Loucy (cell line): ENCODE data around the gene CWC25.

Source experiments
- H2AFZ ChIP-seq: fragments of 200-600 bp; sonication (generic); 2 replicates; pipeline ENCODE4 v1.6.0; 2016; ENCODE audit warnings: antibody characterized with exemption, mild to moderate bottlenecking, low read length, moderate library complexity
- H3F3A ChIP-seq: fragments of 200-600 bp; 2 replicates; pipeline ENCODE4 v1.6.0; 2016; ENCODE audit warnings: antibody characterized with exemption, low read depth, mild to moderate bottlenecking
- H3K27me3 ChIP-seq: fragments of 200-600 bp; sonication (generic); 2 replicates; pipeline ENCODE4 v1.6.1; 2014; ENCODE audit warnings: low read length, mild to moderate bottlenecking; ENCODE audit not compliant: insufficient read depth, poor library complexity, severe bottlenecking
- H3K36me3 ChIP-seq: fragments of 200-600 bp; sonication (generic); 2 replicates; pipeline ENCODE4 v1.6.1; 2016; ENCODE audit warnings: low read length; ENCODE audit not compliant: insufficient read depth
- H3K4me1 ChIP-seq: fragments of 200-600 bp; sonication (generic); 2 replicates; pipeline ENCODE4 v1.5.1; 2014; ENCODE audit warnings: low read length, mild to moderate bottlenecking; ENCODE audit not compliant: insufficient read depth, poor library complexity, severe bottlenecking
- H3K4me2 ChIP-seq: fragments of 200-600 bp; sonication (generic); 2 replicates; pipeline ENCODE4 v1.6.0; 2014; ENCODE audit warnings: antibody characterized with exemption, low read length, low read depth, mild to moderate bottlenecking; ENCODE audit not compliant: poor library complexity, severe bottlenecking
- H3K4me3 ChIP-seq: fragments of 200-600 bp; sonication (generic); 2 replicates; pipeline ENCODE4 v1.5.1; 2014; ENCODE audit warnings: low read length, mild to moderate bottlenecking, mixed read lengths; ENCODE audit not compliant: poor library complexity, severe bottlenecking
- H3K79me2 ChIP-seq: fragments of 200-600 bp; sonication (generic); 2 replicates; pipeline ENCODE4 v1.6.1; 2014; ENCODE audit warnings: low read length; ENCODE audit not compliant: insufficient read depth
- H3K9ac ChIP-seq: fragments of 200-600 bp; sonication (generic); 2 replicates; pipeline ENCODE4 v1.6.0; 2014; ENCODE audit warnings: mild to moderate bottlenecking, low read depth, low read length, moderate library complexity; ENCODE audit not compliant: poor library complexity, severe bottlenecking
- H3K9me2 ChIP-seq: fragments of 200-600 bp; sonication (generic); replicated peaks from 2 replicates; pipeline ENCODE4 v1.6.1; 2016; ENCODE audit warnings: low read depth, low read length, mixed read lengths
- H3K9me3 ChIP-seq: fragments of 200-600 bp; sonication (generic); 2 replicates; pipeline ENCODE4 v1.6.1; 2014; ENCODE audit warnings: mild to moderate bottlenecking, antibody characterized with exemption, low read length, low read depth; ENCODE audit not compliant: insufficient read depth
- H4K20me1 ChIP-seq: fragments of 200-600 bp; sonication (generic); 2 replicates; pipeline ENCODE4 v1.6.0; 2014; ENCODE audit warnings: antibody characterized with exemption, low read length, mild to moderate bottlenecking; ENCODE audit not compliant: insufficient read depth, poor library complexity, severe bottlenecking
- EZH2phosphoT487 ChIP-seq: fragments of 200-600 bp; IDR thresholded peaks from 2 replicates; pipeline ENCODE4 v1.6.1; 2018; ENCODE audit warnings: antibody characterized with exemption, mild to moderate bottlenecking, moderate library complexity, borderline replicate concordance
- TF ChIP-seq, protein P1 (sequence below): fragments of 200-600 bp; sonication (generic); conservative IDR thresholded peaks from 2 replicates; pipeline ENCODE4 v1.5.1; 2014; ENCODE audit warnings: mild to moderate bottlenecking, antibody characterized with exemption, low read length

Gene CWC25

DNA sequence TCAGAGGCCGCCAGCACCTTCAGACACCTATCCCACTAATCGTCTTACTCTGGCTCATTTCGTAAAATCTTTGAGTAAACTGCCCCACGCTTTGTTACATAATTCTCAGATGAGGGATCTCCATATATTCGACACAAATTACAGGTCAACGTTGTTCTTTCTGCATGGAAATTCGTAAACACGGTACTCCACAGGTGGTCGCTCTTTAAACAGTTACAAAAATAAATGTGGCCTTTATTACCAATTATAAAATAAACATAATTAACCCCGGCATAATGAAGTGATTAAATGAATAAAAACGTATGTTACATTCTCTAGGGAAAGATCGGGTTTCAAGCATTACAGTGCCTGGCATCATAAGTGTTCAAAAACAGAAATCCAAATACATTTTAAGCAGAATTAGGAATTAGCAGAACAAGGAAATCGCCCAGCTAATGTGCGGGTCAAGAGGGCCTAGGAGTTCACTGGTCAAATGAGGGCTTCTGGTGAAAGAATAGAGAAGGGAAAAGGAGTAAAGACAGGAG is 24.8 kb downstream of the CWC25 start:
- Histone ChIP-seq H3K9me3 (no peaks in the 10 kb centered on the region), H3K4me2 (peak overlapping the region; percentile 61), H3K36me3 (peaks cover 35% of the 10 kb centered on the region), H3K27me3 (no peaks in the 10 kb centered on the region), H2AFZ (no peak overlapping the region), H3K4me3 (peak overlapping the region; percentile 91), H3K9ac (peak overlapping the region; percentile 86), H3K9me2 (no peaks in the 10 kb centered on the region), H3K79me2 (peaks cover 38% of the 10 kb centered on the region), H3F3A (no peaks in the 10 kb centered on the region), H3K4me1 (peaks cover 33% of the 10 kb centered on the region), H4K20me1 (peaks cover 27% of the 10 kb centered on the region)
- no peak for TF ChIP-seq EZH2phosphoT487
- TF ChIP-seq, protein P1, sequence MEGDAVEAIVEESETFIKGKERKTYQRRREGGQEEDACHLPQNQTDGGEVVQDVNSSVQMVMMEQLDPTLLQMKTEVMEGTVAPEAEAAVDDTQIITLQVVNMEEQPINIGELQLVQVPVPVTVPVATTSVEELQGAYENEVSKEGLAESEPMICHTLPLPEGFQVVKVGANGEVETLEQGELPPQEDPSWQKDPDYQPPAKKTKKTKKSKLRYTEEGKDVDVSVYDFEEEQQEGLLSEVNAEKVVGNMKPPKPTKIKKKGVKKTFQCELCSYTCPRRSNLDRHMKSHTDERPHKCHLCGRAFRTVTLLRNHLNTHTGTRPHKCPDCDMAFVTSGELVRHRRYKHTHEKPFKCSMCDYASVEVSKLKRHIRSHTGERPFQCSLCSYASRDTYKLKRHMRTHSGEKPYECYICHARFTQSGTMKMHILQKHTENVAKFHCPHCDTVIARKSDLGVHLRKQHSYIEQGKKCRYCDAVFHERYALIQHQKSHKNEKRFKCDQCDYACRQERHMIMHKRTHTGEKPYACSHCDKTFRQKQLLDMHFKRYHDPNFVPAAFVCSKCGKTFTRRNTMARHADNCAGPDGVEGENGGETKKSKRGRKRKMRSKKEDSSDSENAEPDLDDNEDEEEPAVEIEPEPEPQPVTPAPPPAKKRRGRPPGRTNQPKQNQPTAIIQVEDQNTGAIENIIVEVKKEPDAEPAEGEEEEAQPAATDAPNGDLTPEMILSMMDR: no peak

DNA sequence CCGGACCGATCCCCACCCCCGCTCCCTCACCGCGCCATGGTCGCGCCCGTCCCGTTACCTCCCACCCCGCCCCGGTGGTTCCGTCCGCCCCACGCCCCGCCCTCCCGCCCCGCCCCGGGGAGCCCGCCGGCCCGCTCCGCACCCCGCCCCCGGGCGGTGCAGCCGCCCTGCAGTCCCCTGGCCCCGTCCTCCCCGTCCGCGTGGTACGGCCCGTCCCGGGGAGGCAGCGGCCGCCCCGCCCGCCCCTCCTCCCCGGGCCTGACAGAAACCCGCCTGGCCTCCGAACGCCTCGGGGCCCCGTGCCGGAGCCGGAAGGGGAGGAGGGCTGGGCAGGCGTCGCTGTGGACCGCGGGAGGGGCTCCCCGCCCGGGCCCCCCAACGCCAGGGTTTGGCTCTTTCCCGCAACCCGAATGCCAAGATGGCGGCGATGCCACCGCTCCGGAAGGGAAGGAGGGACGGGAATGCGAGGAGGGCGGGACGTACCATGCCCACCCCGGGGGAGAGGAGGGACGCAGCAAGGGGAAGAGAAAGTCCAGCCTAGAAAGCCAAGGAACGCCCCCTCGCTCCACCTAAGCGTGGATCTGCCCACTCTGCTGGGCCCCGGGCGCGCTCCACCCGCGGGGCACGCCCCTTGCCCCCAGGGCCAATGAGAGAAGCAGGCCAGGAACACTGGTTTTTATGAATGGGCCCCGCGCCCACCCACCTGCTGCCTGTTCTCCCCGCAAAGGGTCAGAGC is 25.5 kb downstream of the CWC25 start, which contains the start of gene PIP4K2B:
Gene PIP4K2B (minus strand): TSS at position 56 of the 736 bp plus-strand sequence. CDS start 132 bp downstream, outside the sequence.
- H3F3A ChIP-seq: no peaks in the 10 kb centered on the region
- peaks cover 35% of the 10 kb centered on the region for H3K36me3 ChIP-seq
- no peaks in the 10 kb centered on the region for H3K9me2 ChIP-seq
- peak within 1 kb of the TSS; percentile 90 for H2AFZ ChIP-seq
- peak within 1 kb of the TSS; percentile 86 for H3K9ac ChIP-seq
- no peaks in the 10 kb centered on the region for H3K27me3 ChIP-seq
- peaks cover 44% of the 10 kb centered on the region for H3K79me2 ChIP-seq
- peaks cover 27% of the 10 kb centered on the region for H4K20me1 ChIP-seq
- H3K4me3 ChIP-seq: peak within 1 kb of the TSS; percentile 91
- no peaks in the 10 kb centered on the region for H3K9me3 ChIP-seq
- H3K4me1 ChIP-seq: peaks cover 33% of the 10 kb centered on the region
- peak within 1 kb of the TSS; percentile 99 for H3K4me2 ChIP-seq
- TF ChIP-seq EZH2phosphoT487: no peak
- TF ChIP-seq, protein P1: no peak

DNA sequence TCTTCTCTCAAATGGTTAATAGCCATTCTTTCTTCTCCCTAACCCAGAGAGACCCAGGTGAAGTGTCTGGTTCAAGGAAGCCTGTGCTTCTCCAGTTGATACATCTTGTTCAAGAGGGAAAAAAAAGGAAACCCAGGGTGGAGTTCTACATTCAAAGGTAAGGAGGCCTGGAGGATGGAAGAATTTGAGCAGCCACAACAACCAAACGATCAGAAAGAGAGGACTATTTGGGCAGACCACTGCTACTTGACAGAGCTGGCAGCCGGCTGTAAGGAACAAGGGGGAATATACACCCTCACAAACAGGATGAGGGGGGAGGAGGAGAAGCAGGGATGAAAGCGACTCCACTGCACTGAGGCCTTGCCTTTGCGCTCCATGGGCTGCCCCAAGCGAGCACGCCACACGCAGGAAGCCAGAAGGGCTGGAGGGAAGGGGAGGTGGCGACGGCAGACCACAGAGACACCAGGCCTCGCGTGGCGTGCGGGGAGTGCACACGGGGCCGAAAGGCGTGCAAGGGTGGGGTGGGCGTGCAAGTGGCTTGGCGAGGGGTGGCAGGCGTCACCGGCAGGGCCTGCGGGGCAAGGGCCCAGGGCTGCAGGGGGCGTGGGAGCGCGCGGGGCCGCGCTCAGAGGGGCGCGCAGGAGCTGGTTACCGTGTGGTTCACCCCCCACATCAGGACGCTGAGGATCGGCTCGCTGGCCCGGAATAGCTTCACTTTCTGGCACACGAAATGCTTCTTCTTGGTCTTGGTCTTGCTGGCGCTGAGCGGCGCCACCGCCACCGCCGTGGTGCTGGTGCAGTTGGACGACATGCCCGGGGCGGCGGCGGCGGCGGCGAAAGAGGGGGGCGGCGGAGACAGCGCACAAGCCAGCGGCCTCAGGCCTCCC is 26.3 kb downstream of the CWC25 start:
- H3K9me3 ChIP-seq: no peaks in the 10 kb centered on the region
- H3F3A ChIP-seq: no peaks in the 10 kb centered on the region
- H3K9me2 ChIP-seq: no peaks in the 10 kb centered on the region
- peaks cover 52% of the 10 kb centered on the region for H3K79me2 ChIP-seq
- H3K27me3 ChIP-seq: no peaks in the 10 kb centered on the region
- H3K9ac ChIP-seq: peak overlapping the region; percentile 86
- H3K4me2 ChIP-seq: peak overlapping the region; percentile 99
- peak overlapping the region; percentile 91 for H3K4me3 ChIP-seq
- H3K36me3 ChIP-seq: peaks cover 30% of the 10 kb centered on the region
- H3K4me1 ChIP-seq: peaks cover 33% of the 10 kb centered on the region
- peak overlapping the region; percentile 85 for H2AFZ ChIP-seq
- TF ChIP-seq EZH2phosphoT487: no peak
- TF ChIP-seq, protein P1: peak; percentile 20; the same call in 1 of the 2 replicates
- peaks cover 32% of the 10 kb centered on the region for H4K20me1 ChIP-seq
